ENCODE results near the gene ELL2.

Gene ELL2

DNA sequence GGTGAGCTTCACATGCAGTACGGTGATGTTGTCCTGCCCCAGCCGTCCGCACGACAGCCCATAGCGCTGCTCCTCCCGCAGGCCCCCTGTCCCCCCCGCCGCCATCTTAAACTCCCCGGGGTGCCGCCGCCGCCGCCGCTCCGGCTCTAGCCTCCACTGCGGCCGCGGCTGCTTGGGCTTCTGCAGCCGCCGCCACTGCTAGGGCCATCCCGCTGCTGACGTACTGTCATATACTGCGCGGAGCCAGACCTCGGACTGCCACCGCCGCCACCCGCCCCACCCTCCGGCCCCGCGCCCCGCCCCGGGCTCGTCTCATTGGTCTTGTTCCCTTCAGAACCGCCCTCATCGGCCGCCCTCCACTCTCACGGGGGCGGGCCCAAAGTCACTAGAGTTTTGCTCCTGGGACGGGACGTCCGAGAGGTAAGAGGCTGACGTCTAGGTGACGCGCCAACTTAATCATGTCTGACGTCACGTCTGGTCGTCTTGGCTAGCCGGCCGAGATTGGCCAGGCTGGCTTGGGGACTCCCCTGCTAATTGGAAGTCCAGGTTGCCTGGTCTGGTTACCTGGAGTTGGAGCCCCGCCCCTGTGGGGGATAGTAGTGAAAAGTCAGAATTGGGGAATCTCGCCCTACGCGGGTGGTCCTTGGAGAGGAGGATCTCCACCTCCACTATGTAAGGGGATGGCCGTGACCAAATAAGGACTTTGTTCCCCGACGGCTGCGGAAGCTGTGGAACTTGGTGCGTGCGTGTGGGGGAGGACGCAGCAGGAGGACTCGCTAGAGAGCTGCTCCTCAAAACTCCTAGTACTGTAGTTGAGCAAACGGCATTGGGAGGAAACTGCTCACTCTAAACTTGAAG, at the start of gene ELL2:
Gene ELL2, minus strand, starts transcription at position 235 of the 858 bp plus-strand sequence. Its CDS starts 130 bp downstream, at position 105.
- DNase-seq = peak; percentile 98

DNA sequence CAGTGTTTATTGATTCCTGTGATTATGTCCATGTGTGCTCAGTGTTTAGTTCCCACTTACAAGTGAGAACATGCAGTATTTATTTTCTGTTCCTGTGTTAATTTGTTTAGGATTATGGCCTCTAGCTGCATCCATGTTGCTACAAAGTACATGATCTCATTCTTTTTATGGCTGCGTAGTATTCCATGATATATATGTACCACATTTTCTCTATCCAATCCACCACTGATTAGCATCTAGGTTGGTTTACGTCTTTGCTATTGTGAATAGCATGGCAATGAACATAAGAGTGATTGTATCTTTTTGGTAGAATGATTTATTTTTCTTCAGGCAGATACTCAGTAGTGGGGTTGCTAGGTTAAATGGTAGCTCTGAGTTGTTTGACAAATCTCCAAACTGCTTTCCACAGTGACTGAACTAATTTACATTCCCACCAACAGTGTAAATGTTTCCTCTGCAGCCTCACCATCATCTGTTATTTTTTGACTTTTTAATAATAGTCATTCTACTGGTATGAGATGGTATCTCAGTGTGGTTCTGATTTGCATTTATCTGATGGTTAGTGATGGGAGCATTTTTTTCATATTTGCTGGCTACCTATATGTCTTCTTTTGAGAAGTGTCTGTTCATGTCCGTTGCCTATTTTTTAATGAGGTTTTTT, 47.5 kb upstream of the ELL2 start:
- DNase-seq = no peak

DNA sequence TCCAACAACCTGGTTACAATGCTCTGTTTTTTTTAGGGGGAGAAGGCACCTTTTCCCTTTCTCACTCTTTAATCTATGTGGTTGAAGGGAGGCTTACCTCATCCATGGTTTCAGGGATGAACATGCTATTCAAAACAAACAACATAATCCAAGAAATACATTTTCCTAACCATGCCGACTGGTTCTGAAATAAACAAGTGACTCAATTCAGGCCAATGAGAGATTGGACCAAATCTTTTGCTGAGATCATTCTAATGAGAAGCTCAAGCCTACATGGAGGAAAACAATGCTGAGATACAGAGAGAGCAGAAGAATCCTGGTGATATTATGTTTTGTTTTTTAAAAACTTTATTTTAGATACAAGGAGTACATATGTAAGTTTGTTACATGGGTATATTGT, 46.8 kb upstream of the ELL2 start:
- no peak for DNase-seq

DNA sequence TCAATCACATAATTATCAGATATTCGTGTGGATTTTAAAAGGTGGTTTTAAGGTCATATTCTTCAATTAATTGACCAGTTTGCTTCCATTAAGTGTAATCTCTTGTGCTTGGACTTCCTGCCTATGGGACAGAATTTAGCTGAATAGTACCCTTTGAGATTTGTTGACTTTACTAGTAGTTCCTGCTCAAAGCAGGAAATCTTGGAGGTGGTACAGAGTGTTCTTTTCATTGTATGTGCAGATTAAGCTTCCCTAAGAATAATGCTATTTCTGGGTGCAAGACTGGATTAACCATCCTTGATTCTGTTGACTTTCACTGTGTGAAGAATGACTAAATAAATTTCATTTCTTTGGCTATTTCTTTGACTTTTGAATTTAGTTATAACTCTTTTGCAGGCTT, 45.4 kb upstream of the ELL2 start:
- no peak for DNase-seq

DNA sequence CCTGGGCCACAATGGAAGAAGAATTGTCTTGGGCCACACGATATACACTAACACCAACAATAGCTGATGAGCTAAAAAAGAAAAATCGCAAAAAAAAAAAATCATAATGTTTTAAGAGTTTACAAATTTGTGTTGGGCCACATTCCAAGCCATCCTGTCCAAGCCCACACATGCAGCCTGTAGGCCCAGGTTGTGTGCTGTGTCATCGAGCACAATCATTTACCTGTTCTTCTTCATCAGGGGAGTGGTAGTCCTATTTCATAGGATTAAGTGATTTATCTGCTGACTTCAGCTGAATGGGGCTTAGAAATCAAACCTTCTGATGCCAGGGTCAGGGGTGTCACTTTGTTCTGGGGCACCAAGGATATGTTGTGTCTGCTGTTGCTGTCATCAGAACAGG, 44.6 kb upstream of the ELL2 start:
- no peak for DNase-seq

DNA sequence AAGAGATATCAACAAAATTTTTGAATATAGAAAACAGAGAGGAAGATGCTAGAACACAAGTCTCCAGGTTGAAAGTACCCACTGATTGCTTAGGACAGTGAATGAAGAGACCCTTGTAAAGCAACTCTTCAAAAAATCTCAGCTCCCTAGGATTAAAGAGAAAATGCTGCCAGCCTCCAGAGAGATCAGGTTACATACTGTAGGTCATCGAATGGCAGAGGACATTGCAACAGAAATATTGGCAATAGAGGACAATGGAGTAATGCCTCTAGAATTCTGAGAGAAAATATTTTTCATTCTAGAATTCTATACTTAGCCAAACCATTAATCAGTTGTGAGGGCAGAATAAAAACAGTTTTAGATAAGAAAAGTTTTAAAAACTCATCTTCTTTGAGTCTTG, 43.1 kb upstream of the ELL2 start:
- no peak for DNase-seq

DNA sequence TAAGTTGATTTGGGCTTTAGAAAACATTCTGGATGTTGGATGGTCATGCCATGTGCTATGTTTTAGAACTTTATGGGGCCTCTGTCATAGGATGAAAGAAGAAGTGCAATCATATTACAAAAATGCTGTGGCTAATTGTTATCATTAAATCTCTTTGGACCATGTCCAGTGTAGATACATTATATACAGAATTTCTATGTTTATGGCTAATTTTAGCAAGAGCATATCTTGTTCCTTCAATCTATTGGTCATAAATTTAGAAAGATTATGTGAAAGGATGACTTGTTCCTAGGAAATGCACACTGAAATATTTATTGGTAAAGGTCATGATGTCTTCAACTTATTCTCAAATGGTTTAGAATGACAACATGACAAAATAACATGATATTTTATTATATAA, 42.4 kb upstream of the ELL2 start:
- DNase-seq = no peak

DNA sequence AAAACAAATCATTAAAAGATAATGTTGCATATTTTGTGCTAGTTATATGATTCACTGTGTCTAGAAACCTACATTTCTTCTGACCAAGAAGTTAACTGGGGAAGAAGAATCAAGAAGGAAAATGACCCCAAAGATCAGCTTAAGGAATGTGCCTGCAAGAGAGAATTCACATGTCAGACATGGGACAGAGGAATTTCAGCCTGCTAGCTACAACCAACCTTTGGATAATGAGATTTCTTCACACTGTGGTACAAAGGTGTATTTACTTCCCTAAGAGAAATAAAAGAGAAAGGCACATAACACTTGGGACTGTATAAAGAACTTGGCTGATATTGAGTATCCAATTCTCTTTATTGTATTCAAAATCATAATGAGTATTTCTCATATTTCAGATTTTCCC, 39.6 kb upstream of the ELL2 start:
- no peak for DNase-seq

DNA sequence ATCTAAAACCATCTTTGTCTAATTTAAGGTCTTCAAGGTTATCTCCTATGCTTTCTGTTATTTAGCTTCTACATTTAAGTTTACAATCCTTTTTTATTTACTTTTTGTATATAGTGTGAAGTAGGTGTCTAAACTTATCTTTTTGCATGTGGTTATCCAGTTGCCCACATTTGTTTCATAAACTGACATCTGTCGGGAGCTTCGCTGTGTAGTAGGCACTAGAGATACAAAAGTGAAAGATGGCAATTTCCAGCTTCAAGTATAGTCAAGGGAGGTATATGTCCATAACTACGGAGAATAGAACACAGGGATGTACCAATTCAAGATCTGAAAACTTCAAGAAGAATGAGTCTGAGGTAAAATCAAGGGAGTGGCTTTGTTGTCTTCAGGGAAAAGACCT, 38.7 kb upstream of the ELL2 start:
- no peak for DNase-seq

DNA sequence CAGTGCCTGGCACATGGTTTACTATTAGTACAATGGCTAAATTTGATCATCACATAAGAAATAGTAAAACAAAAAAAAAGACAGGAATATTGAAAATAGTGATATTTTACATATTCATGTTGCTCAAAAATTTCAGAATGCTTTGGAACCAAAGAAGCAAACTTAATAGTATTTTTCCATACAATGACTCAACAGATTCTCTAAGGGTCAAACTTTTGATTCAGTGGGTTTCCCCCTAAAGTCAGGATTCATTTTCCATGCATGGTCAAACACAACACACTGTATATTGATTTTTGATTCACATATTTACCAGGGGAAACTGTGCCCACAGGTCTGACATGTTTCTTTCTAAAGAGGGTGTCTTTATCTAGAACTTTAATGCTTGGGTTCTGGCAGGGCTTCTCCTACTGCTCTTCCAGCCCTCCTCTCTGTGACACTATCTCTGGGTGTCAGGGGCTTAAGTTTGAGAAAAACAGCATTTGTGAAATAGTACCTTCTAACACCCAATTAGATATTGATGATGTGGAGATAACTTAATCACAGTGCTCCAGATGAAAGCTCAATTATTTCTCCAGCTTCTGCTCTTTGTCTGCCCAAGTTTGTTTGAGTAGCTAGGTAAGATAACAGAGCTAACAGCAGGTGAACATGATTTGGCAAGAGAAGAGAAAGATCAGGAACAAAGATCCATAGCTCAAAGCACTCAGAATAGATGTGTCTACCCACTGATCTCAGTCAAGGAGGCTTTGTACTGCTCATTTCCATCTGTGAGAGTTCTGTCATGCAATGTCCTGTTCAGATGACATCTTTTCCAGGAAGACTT, 35.5 kb upstream of the ELL2 start:
- no peak for DNase-seq

DNA sequence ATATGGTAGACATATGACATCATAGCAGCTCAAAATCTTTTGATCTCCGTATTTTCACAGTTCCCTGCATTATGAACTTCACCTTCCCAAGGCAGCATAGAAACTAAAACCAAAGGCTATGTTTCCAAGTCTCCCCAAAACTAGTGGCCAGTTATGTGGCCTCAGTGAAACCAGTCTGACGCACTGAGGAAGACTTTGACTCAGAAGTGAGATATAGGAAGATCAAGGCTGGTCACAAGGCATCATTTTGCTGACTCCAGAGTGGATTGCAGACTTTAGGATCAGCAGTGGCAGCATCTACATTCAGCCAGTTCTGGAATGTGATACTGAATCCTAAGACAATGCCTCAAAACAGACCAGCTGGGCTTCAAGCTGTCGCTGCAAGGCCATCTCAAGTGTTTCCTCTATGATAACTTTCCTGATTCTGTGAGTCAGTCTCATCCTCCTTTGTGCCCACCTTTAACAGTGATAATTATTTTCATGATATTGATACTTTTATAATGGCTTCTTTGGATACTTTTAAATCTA, 34.4 kb upstream of the ELL2 start:
- DNase-seq = no peak

DNA sequence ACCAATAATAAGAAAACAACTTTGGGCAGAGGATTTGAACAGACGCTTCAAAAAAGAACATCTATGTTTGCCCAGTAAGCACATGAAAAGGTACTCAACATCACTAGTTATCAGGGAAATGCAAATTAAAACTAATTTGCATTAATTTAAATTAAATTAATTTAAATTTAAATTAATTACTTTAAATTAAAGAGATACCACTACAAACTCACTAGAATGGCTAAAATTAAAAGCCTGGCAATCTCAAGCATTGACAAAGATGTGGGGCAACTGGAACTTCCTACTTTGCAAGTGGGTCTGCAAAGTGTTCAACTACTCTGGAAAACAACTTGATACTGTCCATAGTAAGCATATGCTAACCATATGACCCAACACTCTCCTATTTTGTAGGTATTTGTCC, 32.1 kb upstream of the ELL2 start:
- no peak for DNase-seq

DNA sequence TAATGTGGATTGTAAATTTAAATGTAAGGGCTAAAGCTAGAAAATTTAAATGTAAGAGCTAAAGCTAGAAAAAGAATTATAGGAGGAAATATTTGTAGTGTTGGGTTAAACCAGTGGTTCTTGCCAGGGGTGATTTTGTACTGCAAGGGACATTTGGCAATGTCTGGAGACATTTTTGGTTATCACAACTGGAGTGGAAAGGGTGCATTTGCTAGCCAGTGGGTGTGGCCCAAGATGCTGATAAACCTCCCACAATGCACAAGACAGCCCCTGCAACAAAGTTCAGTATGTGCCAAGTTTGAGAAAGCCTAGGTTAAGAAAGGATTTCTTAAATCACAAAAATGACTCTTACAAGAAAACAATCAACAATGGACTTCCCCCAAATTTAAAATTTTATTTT, 31.6 kb upstream of the ELL2 start:
- DNase-seq = no peak

DNA sequence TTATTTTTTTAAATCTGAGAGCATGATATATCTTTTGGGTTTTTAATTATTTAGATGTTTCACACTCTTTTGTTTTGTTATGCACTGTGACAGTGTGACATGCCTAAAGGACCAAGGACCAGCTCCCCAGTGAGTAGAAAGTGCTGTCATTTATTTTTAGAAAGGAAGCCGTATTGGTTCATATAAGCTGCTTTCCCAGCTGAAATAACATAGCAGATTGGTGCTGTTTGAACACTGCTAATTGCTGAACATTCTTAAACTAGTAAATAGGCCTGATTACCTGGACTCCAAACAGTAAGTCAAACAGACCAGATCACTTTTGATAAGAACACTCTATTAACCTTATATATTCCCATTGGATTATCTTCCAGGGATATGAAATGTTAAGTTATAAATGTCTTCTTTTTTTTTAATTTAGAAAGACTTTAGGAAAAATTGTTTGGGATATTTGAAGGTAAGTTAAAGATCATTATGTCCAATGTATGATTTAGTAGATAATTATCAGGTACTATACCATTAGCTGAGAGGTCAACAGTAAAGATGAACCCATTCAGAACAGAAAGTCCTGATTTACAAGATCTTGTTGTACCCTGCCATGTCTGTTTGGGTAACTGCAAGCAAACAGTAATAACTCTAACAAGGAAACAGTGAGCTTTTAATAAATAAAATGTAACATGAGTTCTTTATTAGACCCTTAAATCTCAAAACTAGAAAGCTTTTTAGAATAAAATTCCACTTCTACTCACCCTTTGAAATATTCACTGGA, 27.8 kb upstream of the ELL2 start:
- no peak for DNase-seq

DNA sequence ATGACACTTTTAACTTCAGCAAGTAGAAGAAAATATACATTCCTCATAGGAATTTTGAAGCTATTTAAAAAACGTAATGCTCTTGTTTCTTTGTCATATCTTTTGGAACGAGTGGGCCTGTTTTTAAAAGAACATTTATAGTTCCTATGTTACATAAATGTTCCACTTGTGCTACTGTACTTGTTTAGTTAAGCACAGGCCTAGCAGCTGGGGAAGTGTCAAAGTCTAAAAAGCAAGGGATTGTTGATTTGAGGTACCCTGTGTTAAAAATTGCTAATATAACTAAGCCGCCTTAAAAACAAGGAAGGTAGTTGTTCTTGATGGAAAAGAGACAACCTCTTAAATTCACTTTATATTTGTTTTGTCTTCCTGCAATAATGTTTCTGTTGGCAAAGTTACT, 27.2 kb upstream of the ELL2 start:
- no peak for DNase-seq

DNA sequence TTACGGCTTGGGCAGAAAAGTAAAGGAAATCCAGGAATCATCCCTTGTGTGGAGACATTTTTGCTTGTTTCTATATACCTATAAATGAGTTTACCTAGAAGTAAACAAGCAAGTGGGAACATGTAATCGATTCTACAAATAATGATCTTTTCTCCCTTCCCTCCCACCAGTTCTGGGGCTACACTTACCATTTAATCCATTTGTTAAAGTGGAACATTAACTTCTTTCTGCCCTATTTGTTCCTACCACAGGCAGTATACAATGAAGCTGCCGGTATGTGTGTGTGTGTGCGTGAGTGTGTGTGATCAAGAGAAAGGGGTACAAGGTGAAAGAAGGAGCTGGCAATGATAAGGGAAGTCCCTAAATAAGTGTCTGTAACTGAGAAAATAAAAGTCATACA, 26.4 kb upstream of the ELL2 start:
- DNase-seq = no peak

DNA sequence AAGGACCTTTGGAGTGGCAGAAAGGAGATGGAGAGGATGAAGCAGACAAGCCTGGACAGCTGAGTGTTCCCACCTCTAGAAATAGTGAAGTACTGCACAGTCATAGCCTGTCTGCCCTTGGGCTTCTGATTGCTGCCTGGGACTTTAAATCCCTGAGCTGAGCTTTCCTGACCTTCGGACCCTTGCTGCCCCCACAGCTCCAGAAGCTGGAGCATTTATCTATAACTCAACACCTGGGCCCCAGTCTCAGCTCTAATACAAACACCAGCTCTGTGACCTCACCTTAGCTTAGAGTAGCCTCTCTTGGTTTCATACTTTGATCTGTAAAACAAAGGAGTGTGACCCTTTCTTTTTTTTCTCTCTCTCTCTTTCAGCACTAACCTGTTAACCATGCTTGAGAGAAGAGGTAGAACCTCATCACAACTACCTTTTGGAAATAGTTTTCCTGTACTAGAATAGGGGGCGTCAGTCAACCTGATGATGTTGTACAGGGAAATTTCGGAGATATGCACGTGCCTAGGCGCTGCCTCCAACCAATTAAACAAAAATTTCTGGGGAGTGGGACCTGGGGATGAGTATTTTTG, 25.4 kb upstream of the ELL2 start:
- no peak for DNase-seq

DNA sequence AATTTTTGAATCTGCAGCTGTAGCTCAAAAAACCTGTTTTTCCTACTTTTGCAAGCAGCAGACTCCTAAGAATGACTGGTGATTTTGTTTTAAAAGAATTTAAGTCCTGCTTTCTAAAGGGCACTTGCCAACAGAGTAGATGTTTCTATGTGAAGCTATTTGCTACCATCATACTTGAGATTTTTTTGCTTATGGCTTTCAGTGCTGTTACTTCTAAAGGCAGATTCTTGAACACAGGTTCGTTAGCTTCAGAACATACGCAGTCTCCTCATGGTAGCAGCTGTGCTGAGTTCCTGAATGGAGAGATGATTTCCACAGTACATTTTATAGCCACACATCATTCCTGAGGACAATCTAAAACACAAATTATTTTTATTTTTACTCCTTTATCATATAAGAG, 24.4 kb upstream of the ELL2 start:
- DNase-seq = no peak

DNA sequence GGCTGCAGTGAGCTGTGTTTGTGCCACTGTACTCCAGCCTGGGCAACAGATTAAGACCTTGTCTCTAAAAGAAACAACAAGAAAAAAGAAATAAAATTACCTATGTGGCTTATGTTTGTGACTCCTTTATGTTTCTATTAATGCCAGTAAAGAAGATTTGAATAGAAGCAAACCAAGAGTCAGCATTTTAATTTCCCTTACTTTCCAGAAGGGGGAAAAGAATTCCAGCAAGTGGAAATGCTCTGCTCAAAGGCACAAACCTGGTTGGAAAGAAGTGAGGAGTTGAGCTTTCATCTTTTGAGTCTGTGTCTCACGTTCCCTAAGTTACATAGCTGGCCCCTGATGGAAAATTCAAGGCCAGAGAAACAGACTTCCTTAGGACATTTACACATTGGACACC, 23.6 kb upstream of the ELL2 start:
- DNase-seq = no peak

DNA sequence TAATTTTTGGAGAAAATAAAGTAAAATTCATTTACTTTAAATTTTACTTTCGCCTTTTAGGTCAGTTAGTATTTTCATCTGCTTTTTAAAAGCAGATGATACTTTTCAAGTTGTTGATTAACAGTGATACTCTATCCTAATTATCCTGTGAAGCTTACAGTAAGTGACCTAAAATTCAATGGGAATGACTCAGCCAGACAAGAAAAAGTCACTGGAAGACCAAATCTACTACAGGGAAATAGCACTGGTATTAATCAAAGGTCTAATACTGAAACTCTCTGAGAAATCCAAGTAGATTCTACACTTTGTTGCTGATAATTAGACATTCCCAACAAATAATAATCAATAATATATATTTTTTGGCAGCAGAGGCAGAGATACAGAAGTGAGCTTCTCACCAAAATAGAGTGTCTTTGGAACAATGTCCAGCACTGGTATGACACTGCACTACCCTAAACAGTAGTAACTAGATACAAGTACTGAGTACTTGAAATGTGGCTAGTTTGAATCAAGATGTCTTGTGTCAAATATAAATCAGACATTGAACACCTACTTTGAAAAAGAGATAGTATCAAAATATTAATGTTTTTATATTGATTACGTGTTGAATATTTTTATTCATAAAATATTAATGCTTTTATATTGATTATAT, 22.8 kb upstream of the ELL2 start:
- DNase-seq = no peak

DNA sequence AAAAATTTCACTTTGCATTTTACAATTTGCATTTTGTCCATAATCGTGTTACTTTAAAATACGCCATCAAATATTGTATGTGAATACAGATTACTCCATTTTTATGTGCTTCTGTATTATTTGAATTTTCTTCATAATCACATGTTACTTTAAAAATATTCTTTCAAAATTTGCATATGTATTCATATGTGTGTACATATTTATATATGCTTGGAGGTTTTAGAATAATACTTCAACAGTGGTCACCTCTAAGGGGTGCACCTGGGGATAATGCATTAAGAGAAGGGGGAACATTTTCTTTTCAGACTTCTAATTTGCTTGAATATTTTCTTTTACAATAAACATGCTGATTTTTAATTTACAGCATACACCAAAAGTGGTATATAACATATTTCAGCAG, 21.9 kb upstream of the ELL2 start:
- no peak for DNase-seq

DNA sequence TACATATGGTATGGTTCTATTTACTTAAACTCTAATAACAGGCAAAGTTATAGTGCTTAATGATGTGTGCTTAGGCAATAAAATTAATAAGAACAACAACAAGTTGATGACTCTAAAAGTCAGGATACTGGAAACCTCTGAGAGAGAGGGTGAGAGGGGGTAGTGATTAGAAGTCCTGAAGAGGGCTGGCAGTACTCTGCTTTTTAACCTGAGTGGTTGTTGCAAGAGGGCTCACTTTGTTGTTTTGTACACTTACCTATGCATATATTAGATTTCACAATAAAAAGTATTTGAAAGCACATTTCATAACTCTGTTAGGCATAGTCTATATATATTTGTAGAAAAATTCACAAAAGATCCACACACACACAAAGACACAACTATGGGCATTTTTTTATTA, 21.4 kb upstream of the ELL2 start:
- no peak for DNase-seq

All from CD4-positive, alpha-beta T cell treated with Interleukin-12 subunit alpha and Interleukin-12 subunit beta, for 1 hour (primary cell).